ENCODE results near the gene DCLK2.

Gene DCLK2

DNA sequence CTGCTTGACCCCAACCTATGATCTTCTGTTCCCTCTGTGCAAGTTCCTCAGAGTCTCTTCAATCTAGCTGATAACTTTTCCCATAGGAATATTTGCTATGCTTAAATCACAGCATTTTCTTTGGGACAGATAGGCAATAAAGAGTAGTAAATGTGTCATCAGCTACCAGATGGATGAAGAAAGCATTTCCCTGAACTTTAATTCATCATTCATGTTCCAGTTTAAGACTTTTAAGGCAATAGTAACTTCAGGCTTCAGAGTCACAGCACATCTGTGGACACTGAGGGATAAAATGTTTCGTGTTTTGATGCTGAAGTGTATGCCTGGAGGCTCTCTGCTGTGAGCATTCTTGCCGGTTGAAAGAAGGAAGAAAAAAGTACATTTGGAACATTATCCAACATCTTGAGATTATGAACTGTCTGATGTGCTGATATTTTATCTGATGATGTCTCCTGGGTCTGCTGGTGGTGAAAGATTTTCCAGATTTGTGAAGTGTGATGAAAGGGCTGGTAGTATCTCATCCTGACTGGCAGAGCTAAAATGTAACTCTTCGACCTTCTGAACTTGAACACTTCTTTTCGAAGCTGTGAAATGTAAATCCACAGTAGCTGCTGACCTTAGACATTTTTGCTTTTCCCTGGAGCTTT, 133.7 kb downstream of the DCLK2 start:
- no peaks in the 10 kb centered on the region for H3K36me3 Mint-ChIP-seq (ENCODE audit: low read depth)
- no peak overlapping the region for H3K4me3 Mint-ChIP-seq
- H3K27me3 Mint-ChIP-seq (ENCODE audit: low read depth) = peaks cover 21% of the 10 kb centered on the region
- no peaks in the 10 kb centered on the region for H3K9me3 Mint-ChIP-seq
- peaks cover 31% of the 10 kb centered on the region for H3K4me1 Mint-ChIP-seq
- H3K27ac Mint-ChIP-seq = peak overlapping the region in 2 of 3 experiments; percentile 25 to 37
- TF ChIP-seq, protein P1, sequence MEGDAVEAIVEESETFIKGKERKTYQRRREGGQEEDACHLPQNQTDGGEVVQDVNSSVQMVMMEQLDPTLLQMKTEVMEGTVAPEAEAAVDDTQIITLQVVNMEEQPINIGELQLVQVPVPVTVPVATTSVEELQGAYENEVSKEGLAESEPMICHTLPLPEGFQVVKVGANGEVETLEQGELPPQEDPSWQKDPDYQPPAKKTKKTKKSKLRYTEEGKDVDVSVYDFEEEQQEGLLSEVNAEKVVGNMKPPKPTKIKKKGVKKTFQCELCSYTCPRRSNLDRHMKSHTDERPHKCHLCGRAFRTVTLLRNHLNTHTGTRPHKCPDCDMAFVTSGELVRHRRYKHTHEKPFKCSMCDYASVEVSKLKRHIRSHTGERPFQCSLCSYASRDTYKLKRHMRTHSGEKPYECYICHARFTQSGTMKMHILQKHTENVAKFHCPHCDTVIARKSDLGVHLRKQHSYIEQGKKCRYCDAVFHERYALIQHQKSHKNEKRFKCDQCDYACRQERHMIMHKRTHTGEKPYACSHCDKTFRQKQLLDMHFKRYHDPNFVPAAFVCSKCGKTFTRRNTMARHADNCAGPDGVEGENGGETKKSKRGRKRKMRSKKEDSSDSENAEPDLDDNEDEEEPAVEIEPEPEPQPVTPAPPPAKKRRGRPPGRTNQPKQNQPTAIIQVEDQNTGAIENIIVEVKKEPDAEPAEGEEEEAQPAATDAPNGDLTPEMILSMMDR (IDR thresholded peaks at IDR 0.05; ENCODE audit: unreplicated experiment in 3 of 3) = no peak

DNA sequence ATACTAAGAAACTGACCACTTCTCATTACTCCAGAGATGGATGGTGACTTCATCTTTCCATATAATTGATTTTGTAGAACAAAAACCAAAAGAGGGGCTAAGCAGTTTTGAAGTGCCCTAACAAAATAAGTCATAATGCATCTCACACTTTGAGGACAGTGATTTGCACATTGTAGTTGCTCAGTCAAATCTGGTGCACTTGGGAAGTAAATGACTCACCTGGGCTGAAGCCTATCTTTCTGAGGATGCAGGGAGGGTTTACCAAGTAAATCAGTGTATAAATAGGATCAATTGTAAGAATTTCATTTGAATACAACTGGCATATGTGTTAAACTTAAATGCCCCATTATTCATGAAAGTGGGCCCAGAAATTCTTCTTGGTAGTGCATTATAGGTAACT, 134.2 kb downstream of the DCLK2 start:
- H3K4me1 Mint-ChIP-seq = peaks cover 31% of the 10 kb centered on the region
- H3K27ac Mint-ChIP-seq = peak overlapping the region in 1 of 3 experiments; percentile 25
- H3K36me3 Mint-ChIP-seq (ENCODE audit: low read depth) = no peaks in the 10 kb centered on the region
- H3K27me3 Mint-ChIP-seq (ENCODE audit: low read depth) = peaks cover 26% of the 10 kb centered on the region
- H3K4me3 Mint-ChIP-seq = no peak overlapping the region
- TF ChIP-seq, protein P1 (IDR thresholded peaks at IDR 0.05; ENCODE audit: unreplicated experiment in 3 of 3) = no peak
- no peaks in the 10 kb centered on the region for H3K9me3 Mint-ChIP-seq

DNA sequence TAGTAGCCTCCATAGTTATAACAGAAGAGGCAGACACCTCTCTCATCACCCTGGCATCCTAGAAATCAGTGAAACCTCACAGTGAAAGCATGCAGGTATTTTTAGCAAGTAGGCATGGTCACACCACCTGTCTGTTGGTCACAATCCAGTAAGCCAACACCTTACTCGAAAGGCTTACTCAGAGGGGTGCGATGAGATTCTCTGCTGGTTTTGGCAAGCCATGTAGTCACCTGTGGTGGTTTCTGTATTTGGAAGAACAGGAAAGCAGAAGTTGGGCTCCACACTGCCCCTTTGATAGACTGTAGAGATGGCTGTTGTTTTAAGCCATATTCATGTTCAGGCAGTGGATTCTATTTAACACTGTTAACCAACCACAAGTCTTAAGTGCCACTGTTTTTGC, 134.7 kb downstream of the DCLK2 start:
- H3K27me3 Mint-ChIP-seq (ENCODE audit: low read depth) = peaks cover 24% of the 10 kb centered on the region
- TF ChIP-seq, protein P1 (IDR thresholded peaks at IDR 0.05; ENCODE audit: unreplicated experiment in 3 of 3) = no peak
- no peak overlapping the region for H3K4me3 Mint-ChIP-seq
- H3K27ac Mint-ChIP-seq = no peak overlapping the region
- H3K9me3 Mint-ChIP-seq = no peaks in the 10 kb centered on the region
- peaks cover 26% of the 10 kb centered on the region for H3K4me1 Mint-ChIP-seq
- no peaks in the 10 kb centered on the region for H3K36me3 Mint-ChIP-seq (ENCODE audit: low read depth)

DNA sequence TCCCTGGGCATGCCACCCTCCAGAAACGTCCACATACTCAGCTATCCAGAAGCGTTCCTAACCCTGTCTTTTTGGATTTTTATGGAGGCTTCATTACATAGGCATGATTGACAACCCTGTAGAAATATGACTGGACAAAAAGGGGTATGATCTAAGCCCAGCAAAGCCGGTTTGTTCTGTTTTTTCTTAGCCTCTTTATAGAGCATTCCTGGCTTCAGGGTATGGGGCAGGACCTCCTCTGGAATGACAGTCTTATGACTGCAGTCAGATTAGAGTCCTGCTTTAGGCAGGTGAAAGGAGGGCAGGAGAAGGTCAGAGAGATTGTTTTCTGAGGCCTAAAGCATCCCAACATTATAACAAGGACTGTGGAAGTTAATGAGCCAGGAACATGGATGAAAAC, 137.4 kb downstream of the DCLK2 start:
- H3K4me1 Mint-ChIP-seq = peaks cover 25% of the 10 kb centered on the region
- peak overlapping the region in 1 of 3 experiments; percentile 15 for H3K27ac Mint-ChIP-seq
- H3K4me3 Mint-ChIP-seq = no peak overlapping the region
- H3K27me3 Mint-ChIP-seq (ENCODE audit: low read depth) = peaks cover 28% of the 10 kb centered on the region
- TF ChIP-seq, protein P1 (IDR thresholded peaks at IDR 0.05; ENCODE audit: unreplicated experiment in 3 of 3) = no peak
- no peaks in the 10 kb centered on the region for H3K9me3 Mint-ChIP-seq
- peaks cover 3% of the 10 kb centered on the region for H3K36me3 Mint-ChIP-seq (ENCODE audit: low read depth)

DNA sequence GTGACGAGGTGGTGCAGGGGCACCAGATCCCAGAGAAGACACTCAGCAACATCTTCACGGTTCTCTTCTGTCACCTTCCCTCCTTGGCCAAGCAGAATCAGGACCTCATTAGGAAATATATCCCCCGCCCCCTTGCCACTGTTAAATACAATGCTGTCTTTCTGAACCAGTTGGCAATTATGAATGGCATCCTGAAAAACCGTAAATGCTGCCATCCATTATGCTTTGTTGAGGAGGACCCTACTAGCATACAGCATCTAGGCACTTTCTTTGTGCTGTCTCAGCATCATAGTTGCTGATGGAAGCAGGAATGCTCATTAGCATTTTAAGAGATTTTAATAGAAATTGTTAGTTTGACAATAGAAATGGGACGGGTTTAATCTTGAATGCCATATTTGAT, 138.5 kb downstream of the DCLK2 start:
- no peaks in the 10 kb centered on the region for H3K9me3 Mint-ChIP-seq
- H3K4me3 Mint-ChIP-seq = no peak overlapping the region
- TF ChIP-seq, protein P1 (IDR thresholded peaks at IDR 0.05; ENCODE audit: unreplicated experiment in 3 of 3) = no peak
- H3K36me3 Mint-ChIP-seq (ENCODE audit: low read depth) = peaks cover 3% of the 10 kb centered on the region
- peaks cover 28% of the 10 kb centered on the region for H3K27me3 Mint-ChIP-seq (ENCODE audit: low read depth)
- peak overlapping the region in 1 of 3 experiments; percentile 30 for H3K27ac Mint-ChIP-seq
- peaks cover 17% of the 10 kb centered on the region for H3K4me1 Mint-ChIP-seq

DNA sequence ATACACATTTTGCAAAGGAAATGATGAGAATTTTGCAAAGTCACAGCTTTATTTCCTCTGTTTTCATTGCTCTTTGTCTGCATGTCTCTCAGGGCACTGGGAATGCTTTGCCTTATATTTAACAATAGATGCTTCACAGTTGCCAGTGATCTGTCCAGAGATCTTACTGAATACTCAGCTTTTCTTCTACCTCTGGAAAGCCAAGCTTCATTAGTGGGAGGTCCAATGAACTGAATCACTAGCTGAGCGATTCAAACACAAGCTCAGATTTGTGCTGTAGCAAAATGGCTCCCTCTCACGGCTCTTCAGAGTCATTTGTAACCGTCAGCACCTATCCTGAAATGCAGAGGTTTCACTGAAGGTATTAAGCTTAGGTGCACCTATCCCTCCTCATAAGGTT, 138.9 kb downstream of the DCLK2 start:
- Mint-ChIP-seq H3K4me1 (peaks cover 13% of the 10 kb centered on the region), H3K27me3 (ENCODE audit: low read depth) (peaks cover 28% of the 10 kb centered on the region), H3K36me3 (ENCODE audit: low read depth) (peaks cover 3% of the 10 kb centered on the region), H3K27ac (peak overlapping the region in 1 of 3 experiments; percentile 30), H3K4me3 (no peak overlapping the region), H3K9me3 (no peaks in the 10 kb centered on the region)
- TF ChIP-seq, protein P1 (IDR thresholded peaks at IDR 0.05; ENCODE audit: unreplicated experiment in 3 of 3) = peak; percentile 26 to 50 (median 32)
